ENCODE results near the gene KRTAP9-4. TPM values are rescaled to one million over a fixed set of nuclear protein-coding genes. Genes with fewer than 3 reads are reported as not detected.

Gene KRTAP9-4
- total RNA-seq, 1 experiment from 2014 or later = not detected

DNA sequence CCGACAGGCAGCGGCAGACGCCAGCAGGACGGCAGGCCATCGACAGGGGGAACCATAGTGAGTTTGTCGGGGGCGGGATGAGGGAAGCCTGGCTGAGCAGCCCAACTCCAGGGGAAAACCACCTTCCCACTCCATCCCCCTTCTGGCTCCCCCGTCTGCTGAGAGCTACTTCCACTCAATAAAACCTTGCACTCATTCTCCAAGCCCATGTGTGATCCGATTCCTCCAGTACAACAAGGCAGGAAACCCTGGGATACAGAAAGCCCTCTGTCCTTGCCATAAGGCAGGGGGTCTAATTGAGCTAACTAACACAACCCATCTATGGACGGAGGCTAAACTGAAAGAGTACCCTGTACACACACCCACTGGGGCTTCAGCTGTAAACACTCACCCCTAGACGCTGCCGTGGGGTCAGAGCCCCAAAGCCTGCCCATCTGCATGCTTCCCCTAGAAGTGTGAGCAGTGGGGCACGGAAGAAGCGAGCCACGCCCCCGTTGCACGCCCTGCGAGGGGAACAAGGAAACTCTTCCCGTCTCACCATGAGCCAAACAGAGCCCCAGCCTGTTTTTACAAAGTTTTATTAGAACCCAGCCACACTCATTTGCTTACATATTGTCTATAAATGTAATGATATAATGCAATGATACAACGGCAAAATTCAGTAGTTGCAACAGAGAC lies 49.1 kb downstream of the KRTAP9-4 start:
- H3K27me3 ChIP-seq (ENCODE audit: insufficient read depth, low read length) = no peaks in the 10 kb centered on the region
- H4K20me1 ChIP-seq (ENCODE audit: insufficient read depth) = no peaks in the 10 kb centered on the region
- ChIA-PET RAD21 (ENCODE audit: low non-redundant PET in 1 of 2, low total read pairs in 2 of 2, uncharacterized antibody in 2 of 2, unreplicated experiment in 2 of 2) (no interaction called here), CTCF (no interaction called here), POLR2A (no interaction called here)
- intact Hi-C loops (cut with micrococcal nuclease) = no loop called here
- peaks cover 0 to 14% of the 10 kb centered on the region in 2 experiments; a peak in 1 of 4 replicates for H3K9me3 ChIP-seq (ENCODE audit: control insufficient read depth in 1 of 2, insufficient read depth in 1 of 2, low read depth in 1 of 2, low read length in 2 of 2)
- no peak overlapping the region for H3K4me2 ChIP-seq (ENCODE audit: low read length)
- no peaks in the 10 kb centered on the region for H3K36me3 ChIP-seq (ENCODE audit: control insufficient read depth in 1 of 2, insufficient read depth in 2 of 2, low read length in 2 of 2)
- no peaks in the 10 kb centered on the region for H3K4me1 ChIP-seq (ENCODE audit: control insufficient read depth in 1 of 2, insufficient read depth in 2 of 2, low read length in 2 of 2)
- TF ChIP-seq CEBPB (IDR thresholded peaks at IDR 0.05; ENCODE audit: low read depth) (no peak), JUND (IDR thresholded peaks at IDR 0.05) (no peak), ELF1 (IDR thresholded peaks at IDR 0.05; ENCODE audit: borderline replicate concordance, low read depth) (no peak), SP1 (IDR thresholded peaks at IDR 0.05; ENCODE audit: low read depth) (no peak), RAD21 (IDR thresholded peaks at IDR 0.05; ENCODE audit: low read depth) (no peak), SRF (IDR thresholded peaks at IDR 0.05; ENCODE audit: low read depth) (no peak), FOSL1 (IDR thresholded peaks at IDR 0.05; ENCODE audit: low read depth) (no peak), POLR2AphosphoS5 (IDR thresholded peaks at IDR 0.05; ENCODE audit: low read depth, low read length) (no peak), CBX3 (IDR thresholded peaks at IDR 0.05; ENCODE audit: low read depth) (no peak), SIN3A (IDR thresholded peaks at IDR 0.05; ENCODE audit: low read depth) (no peak)
- TF ChIP-seq, protein P1, sequence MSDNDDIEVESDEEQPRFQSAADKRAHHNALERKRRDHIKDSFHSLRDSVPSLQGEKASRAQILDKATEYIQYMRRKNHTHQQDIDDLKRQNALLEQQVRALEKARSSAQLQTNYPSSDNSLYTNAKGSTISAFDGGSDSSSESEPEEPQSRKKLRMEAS (IDR thresholded peaks at IDR 0.05) = no peak
- TF ChIP-seq, protein P2, sequence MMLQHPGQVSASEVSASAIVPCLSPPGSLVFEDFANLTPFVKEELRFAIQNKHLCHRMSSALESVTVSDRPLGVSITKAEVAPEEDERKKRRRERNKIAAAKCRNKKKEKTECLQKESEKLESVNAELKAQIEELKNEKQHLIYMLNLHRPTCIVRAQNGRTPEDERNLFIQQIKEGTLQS (IDR thresholded peaks at IDR 0.05) = no peak
- BruUV-seq (replicated peaks) = no TSS peak
- no peak overlapping the region for H2AFZ ChIP-seq (ENCODE audit: low read depth, low read length, poor library complexity, severe bottlenecking)
- H3K4me3 ChIP-seq (replicated peaks in 1 of 2; ENCODE audit: low read depth in 1 of 2, low read length in 2 of 2) = no peak overlapping the region
- H3K79me2 ChIP-seq (ENCODE audit: insufficient read depth, low read length) = no peaks in the 10 kb centered on the region
- DNase-seq (ENCODE audit: low read depth, low spot score) (no peak), ATAC-seq (no peak)
- no peaks in the 10 kb centered on the region for H3K9me2 ChIP-seq (ENCODE audit: insufficient read depth)
- no peak overlapping the region for H3K27ac ChIP-seq (ENCODE audit: low read depth, low read length)
- no peak overlapping the region for H3K9ac ChIP-seq (ENCODE audit: low read length)

Other genes starting within 250 kb of the KRTAP9-4 start
- gene KRTAP3-2, start 249.8 kb upstream of the KRTAP9-4 start, total RNA-seq (2021; ENCODE audit: unreplicated experiment) = not detected
- not detected for gene KRTAP3-1, start 240.6 kb upstream of the KRTAP9-4 start, total RNA-seq (2021; ENCODE audit: unreplicated experiment)
- not detected for gene KRTAP1-5, start 222.5 kb upstream of the KRTAP9-4 start, total RNA-seq (2021; ENCODE audit: unreplicated experiment)
- gene KRTAP1-4, start 219.5 kb upstream of the KRTAP9-4 start, total RNA-seq (2021; ENCODE audit: unreplicated experiment) = not detected
- gene KRTAP1-3, start 214.8 kb upstream of the KRTAP9-4 start, total RNA-seq (2021; ENCODE audit: unreplicated experiment) = not detected
- gene KRTAP1-1, start 208.2 kb upstream of the KRTAP9-4 start, total RNA-seq (2021; ENCODE audit: unreplicated experiment) = not detected
- not detected for gene KRTAP2-1, start 202.4 kb upstream of the KRTAP9-4 start, total RNA-seq (2021; ENCODE audit: unreplicated experiment)
- gene KRTAP2-2, start 194.5 kb upstream of the KRTAP9-4 start, total RNA-seq (2021; ENCODE audit: unreplicated experiment) = 1.2 TPM
- 6.3 TPM for gene KRTAP2-3, start 189.6 kb upstream of the KRTAP9-4 start, total RNA-seq (2021; ENCODE audit: unreplicated experiment)
- 0.76 TPM for gene KRTAP2-4, start 183.8 kb upstream of the KRTAP9-4 start, total RNA-seq (2021; ENCODE audit: unreplicated experiment)
- gene KRTAP4-7, start 165.5 kb upstream of the KRTAP9-4 start, total RNA-seq (2021; ENCODE audit: unreplicated experiment) = not detected
- not detected for gene KRTAP4-8, start 151.5 kb upstream of the KRTAP9-4 start, total RNA-seq (2021; ENCODE audit: unreplicated experiment)
- gene KRTAP4-16, start 147.5 kb upstream of the KRTAP9-4 start, total RNA-seq (2021; ENCODE audit: unreplicated experiment) = not detected
- not detected for gene KRTAP4-9, start 144.3 kb upstream of the KRTAP9-4 start, total RNA-seq (2021; ENCODE audit: unreplicated experiment)
- gene KRTAP4-11, start 131.3 kb upstream of the KRTAP9-4 start, total RNA-seq (2021; ENCODE audit: unreplicated experiment) = not detected
- gene KRTAP4-12, start 125.5 kb upstream of the KRTAP9-4 start, total RNA-seq (2021; ENCODE audit: unreplicated experiment) = not detected
- gene KRTAP4-6, start 109.1 kb upstream of the KRTAP9-4 start, total RNA-seq (2021; ENCODE audit: unreplicated experiment) = not detected
- not detected for gene KRTAP4-5, start 99.9 kb upstream of the KRTAP9-4 start, total RNA-seq (2021; ENCODE audit: unreplicated experiment)
- gene KRTAP4-4, start 88.9 kb upstream of the KRTAP9-4 start, total RNA-seq (2021; ENCODE audit: unreplicated experiment) = not detected
- gene KRTAP4-3, start 81.5 kb upstream of the KRTAP9-4 start, total RNA-seq (2021; ENCODE audit: unreplicated experiment) = not detected
- gene KRTAP4-2, start 71.5 kb upstream of the KRTAP9-4 start, total RNA-seq (2021; ENCODE audit: unreplicated experiment) = not detected
- not detected for gene KRTAP4-1, start 64.8 kb upstream of the KRTAP9-4 start, total RNA-seq (2021; ENCODE audit: unreplicated experiment)
- gene KRTAP9-1, start 59.8 kb upstream of the KRTAP9-4 start, total RNA-seq (2021; ENCODE audit: unreplicated experiment) = not detected
- not detected for gene KRTAP9-2, start 23.0 kb upstream of the KRTAP9-4 start, total RNA-seq (2021; ENCODE audit: unreplicated experiment)
- gene KRTAP9-3, start 17.2 kb upstream of the KRTAP9-4 start, total RNA-seq (2021; ENCODE audit: unreplicated experiment) = not detected
- not detected for gene KRTAP9-8, start 11.7 kb upstream of the KRTAP9-4 start, total RNA-seq (2021; ENCODE audit: unreplicated experiment)
- not detected for gene KRTAP9-9, start 5.7 kb downstream of the KRTAP9-4 start, total RNA-seq (2021; ENCODE audit: unreplicated experiment)
- not detected for gene KRTAP9-6, start 15.7 kb downstream of the KRTAP9-4 start, total RNA-seq (2021; ENCODE audit: unreplicated experiment)
- not detected for gene KRTAP9-7, start 26.0 kb downstream of the KRTAP9-4 start, total RNA-seq (2021; ENCODE audit: unreplicated experiment)
- 0.22 TPM for gene KRTAP29-1, start 53.2 kb downstream of the KRTAP9-4 start, total RNA-seq (2021; ENCODE audit: unreplicated experiment)
- gene KRTAP16-1, start 59.6 kb downstream of the KRTAP9-4 start, total RNA-seq (2021; ENCODE audit: unreplicated experiment) = not detected
- gene KRTAP17-1, start 66.0 kb downstream of the KRTAP9-4 start, total RNA-seq (2021; ENCODE audit: unreplicated experiment) = not detected
- gene KRT33A, start 101.1 kb downstream of the KRTAP9-4 start, total RNA-seq (2021; ENCODE audit: unreplicated experiment) = not detected
- not detected for gene KRT33B, start 120.1 kb downstream of the KRTAP9-4 start, total RNA-seq (2021; ENCODE audit: unreplicated experiment)
- gene KRT34, start 132.6 kb downstream of the KRTAP9-4 start, total RNA-seq (2021; ENCODE audit: unreplicated experiment) = not detected
- gene KRT31, start 147.9 kb downstream of the KRTAP9-4 start, total RNA-seq (2021; ENCODE audit: unreplicated experiment) = not detected
- gene KRT37, start 174.9 kb downstream of the KRTAP9-4 start, total RNA-seq (2021; ENCODE audit: unreplicated experiment) = not detected
- gene KRT38, start 191.3 kb downstream of the KRTAP9-4 start, total RNA-seq (2021; ENCODE audit: unreplicated experiment) = not detected
- 0.42 TPM for gene KRT32, start 217.7 kb downstream of the KRTAP9-4 start, total RNA-seq (2021; ENCODE audit: unreplicated experiment)
- not detected for gene KRT35, start 231.5 kb downstream of the KRTAP9-4 start, total RNA-seq (2021; ENCODE audit: unreplicated experiment)
- gene KRT36, start 240.2 kb downstream of the KRTAP9-4 start, total RNA-seq (2021; ENCODE audit: unreplicated experiment) = not detected

Data from HCT116 (cell line).